IMR-90 (cell line): ENCODE data around the gene CUEDC2. TPM values are rescaled to one million over a fixed set of nuclear protein-coding genes. Genes with fewer than 3 reads are reported as not detected.

Experiments used
- RCOR1 ChIP-seq: IDR thresholded peaks from 2 replicates; pipeline ENCODE4 v1.6.1; 2012; ENCODE audit warnings: mild to moderate bottlenecking, low read length, improper control_type of control experiment; ENCODE audit not compliant: insufficient replicate concordance
- polyA plus RNA-seq, 3 experiments: library from polyadenylated mRNA; depleted of rRNA; stranded (reverse); fragments of >200 nt; gene quantifications; 2 replicates each; pipeline ENCODE4 v1.2.3, GENCODE V29; 2012; ENCODE audit warnings: low replicate concordance in 1 of 3
- total RNA-seq: library from RNA; depleted of rRNA; stranded (reverse); fragments of >200 nt; gene quantifications from 2 replicates; pipeline ENCODE4 v1.2.3, GENCODE V29; 2012
- TF ChIP-seq, protein P1 (sequence below): fragments of 150-350 bp; IDR thresholded peaks from 2 replicates; pipeline ENCODE4 v1.6.1; 2016; ENCODE audit warnings: low read depth, mild to moderate bottlenecking, low read length, moderate library complexity, borderline replicate concordance

Gene CUEDC2
- total and polyA plus RNA-seq, 2 of the 4 experiments (the other 2 are of a cell fraction) = 55.7 to 84.9 TPM

DNA sequence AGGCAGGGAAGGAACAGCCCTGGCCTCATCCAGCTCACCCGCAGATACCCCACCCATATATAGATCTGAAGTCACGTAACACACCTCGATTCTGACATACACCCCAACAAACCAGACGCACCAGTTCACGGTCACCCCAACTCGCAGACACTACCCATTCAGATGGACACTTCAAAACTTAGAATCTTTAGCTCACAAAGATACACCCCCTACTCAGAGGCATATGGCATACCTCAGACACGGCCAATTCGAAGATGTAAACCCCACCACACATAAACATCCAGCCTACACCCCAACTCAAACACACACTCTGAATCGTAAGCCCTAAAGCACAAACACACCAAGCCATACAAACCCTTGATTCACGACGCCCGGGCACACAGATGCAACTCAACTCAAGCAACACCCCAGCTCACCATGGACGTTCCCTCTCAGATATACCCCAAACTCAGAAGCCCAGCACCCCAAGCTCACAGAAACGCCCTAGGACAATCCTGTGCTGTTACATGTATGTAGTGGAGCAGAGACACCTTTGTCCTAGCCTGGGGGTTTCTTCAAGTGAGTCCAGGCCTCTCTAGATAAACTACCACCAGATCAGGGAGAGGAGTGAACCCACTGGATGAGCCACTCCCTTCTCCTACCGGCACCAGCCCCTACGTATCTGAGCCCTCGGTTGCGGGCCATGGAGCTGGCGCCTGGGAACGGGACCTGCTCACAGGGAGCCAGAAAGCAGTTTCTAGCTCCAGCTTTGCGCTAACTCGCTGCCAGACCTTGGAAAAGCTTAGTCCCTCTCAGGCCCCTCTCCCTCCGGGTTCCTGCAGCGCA, 22.6 kb downstream of the CUEDC2 start (continued):
- TF ChIP-seq, protein P1, sequence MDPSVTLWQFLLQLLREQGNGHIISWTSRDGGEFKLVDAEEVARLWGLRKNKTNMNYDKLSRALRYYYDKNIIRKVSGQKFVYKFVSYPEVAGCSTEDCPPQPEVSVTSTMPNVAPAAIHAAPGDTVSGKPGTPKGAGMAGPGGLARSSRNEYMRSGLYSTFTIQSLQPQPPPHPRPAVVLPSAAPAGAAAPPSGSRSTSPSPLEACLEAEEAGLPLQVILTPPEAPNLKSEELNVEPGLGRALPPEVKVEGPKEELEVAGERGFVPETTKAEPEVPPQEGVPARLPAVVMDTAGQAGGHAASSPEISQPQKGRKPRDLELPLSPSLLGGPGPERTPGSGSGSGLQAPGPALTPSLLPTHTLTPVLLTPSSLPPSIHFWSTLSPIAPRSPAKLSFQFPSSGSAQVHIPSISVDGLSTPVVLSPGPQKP = no peak
- no peak for TF ChIP-seq RCOR1
